HepG2 (cell line): ENCODE data around the gene HAUS2.

ENCODE experiments used
- AKNA ChIP-seq: sonication (generic); formaldehyde crosslinking; IDR thresholded peaks from 2 replicates; pipeline ENCODE4 v1.4.0; 2020; ENCODE audit warnings: missing genetic modification reagents, borderline replicate concordance
- CEBPG ChIP-seq: IDR thresholded peaks from 2 replicates; pipeline ENCODE4 v1.6.1; 2016
- MAFK ChIP-seq, 2 experiments: IDR thresholded peaks in 1 of 2; conservative IDR thresholded peaks in 1 of 2; 2 replicates each; pipeline ENCODE4 v1.6.1; 2011; ENCODE audit warnings: improper control_type of control experiment in 2 of 2, low read length in 2 of 2
- NFIC ChIP-seq: IDR thresholded peaks from 2 replicates; pipeline ENCODE4 v1.6.1; 2012; ENCODE audit warnings: mild to moderate bottlenecking, low read length, inconsistent platforms
- PHF20 ChIP-seq: sonication (generic); formaldehyde crosslinking; IDR thresholded peaks from 2 replicates; pipeline ENCODE4 v1.5.0; 2020; ENCODE audit warnings: mild to moderate bottlenecking, missing genetic modification reagents
- POLR2AphosphoS5 ChIP-seq: IDR thresholded peaks from 2 replicates; pipeline ENCODE4 v1.6.1; 2012; ENCODE audit warnings: low read depth, low read length
- SIN3A ChIP-seq: IDR thresholded peaks from 2 replicates; pipeline ENCODE4 v1.6.1; 2011; ENCODE audit warnings: low read depth, mild to moderate bottlenecking, control low read depth, low read length, borderline replicate concordance
- TCF7L2 ChIP-seq: IDR thresholded peaks from 2 replicates; pipeline ENCODE4 v1.6.1; 2011; ENCODE audit warnings: mild to moderate bottlenecking, low read depth, low read length, moderate library complexity
- ZNF225 ChIP-seq: sonication (generic); formaldehyde crosslinking; IDR thresholded peaks from 2 replicates; pipeline ENCODE4 v1.4.0; 2020; ENCODE audit warnings: mild to moderate bottlenecking, missing genetic modification reagents
- ZNF251 ChIP-seq: sonication (generic); formaldehyde crosslinking; IDR thresholded peaks from 2 replicates; pipeline ENCODE4 v1.9.0; 2021; ENCODE audit warnings: mild to moderate bottlenecking, missing genetic modification reagents
- ZNF775 ChIP-seq: sonication (generic); formaldehyde crosslinking; IDR thresholded peaks from 2 replicates; pipeline ENCODE4 v1.4.0; 2020; ENCODE audit warnings: missing genetic modification reagents, mild to moderate bottlenecking, moderate library complexity, borderline replicate concordance
- TF ChIP-seq, protein P1 (sequence below): sonication (generic); formaldehyde crosslinking; IDR thresholded peaks from 2 replicates; pipeline ENCODE4 v1.5.0; 2020; ENCODE audit warnings: mild to moderate bottlenecking, missing genetic modification reagents, moderate library complexity
- TF ChIP-seq, protein P2 (sequence below): sonication (generic); formaldehyde crosslinking; IDR thresholded peaks from 2 replicates; pipeline ENCODE4 v1.4.0; 2020; ENCODE audit warnings: low read depth, mild to moderate bottlenecking, missing genetic modification reagents

- TF ChIP-seq ZNF251 (CRISPR knock-in tag) (no peak), MAFK (conservative IDR thresholded peaks at IDR 0.05 in 1 of 2, IDR thresholded peaks at IDR 0.05 in 1 of 2; ENCODE audit: low read length in 2 of 2) (no peak), POLR2AphosphoS5 (no peak), PHF20 (no peak), CEBPG (CRISPR knock-in tag) (no peak), TCF7L2 (no peak), SIN3A (no peak), AKNA (CRISPR knock-in tag) (no peak), ZNF225 (no peak), NFIC (no peak), ZNF775 (CRISPR knock-in tag) (no peak)
- TF ChIP-seq, protein P1, sequence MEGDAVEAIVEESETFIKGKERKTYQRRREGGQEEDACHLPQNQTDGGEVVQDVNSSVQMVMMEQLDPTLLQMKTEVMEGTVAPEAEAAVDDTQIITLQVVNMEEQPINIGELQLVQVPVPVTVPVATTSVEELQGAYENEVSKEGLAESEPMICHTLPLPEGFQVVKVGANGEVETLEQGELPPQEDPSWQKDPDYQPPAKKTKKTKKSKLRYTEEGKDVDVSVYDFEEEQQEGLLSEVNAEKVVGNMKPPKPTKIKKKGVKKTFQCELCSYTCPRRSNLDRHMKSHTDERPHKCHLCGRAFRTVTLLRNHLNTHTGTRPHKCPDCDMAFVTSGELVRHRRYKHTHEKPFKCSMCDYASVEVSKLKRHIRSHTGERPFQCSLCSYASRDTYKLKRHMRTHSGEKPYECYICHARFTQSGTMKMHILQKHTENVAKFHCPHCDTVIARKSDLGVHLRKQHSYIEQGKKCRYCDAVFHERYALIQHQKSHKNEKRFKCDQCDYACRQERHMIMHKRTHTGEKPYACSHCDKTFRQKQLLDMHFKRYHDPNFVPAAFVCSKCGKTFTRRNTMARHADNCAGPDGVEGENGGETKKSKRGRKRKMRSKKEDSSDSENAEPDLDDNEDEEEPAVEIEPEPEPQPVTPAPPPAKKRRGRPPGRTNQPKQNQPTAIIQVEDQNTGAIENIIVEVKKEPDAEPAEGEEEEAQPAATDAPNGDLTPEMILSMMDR (CRISPR knock-in tag) = no peak
- TF ChIP-seq, protein P2, sequence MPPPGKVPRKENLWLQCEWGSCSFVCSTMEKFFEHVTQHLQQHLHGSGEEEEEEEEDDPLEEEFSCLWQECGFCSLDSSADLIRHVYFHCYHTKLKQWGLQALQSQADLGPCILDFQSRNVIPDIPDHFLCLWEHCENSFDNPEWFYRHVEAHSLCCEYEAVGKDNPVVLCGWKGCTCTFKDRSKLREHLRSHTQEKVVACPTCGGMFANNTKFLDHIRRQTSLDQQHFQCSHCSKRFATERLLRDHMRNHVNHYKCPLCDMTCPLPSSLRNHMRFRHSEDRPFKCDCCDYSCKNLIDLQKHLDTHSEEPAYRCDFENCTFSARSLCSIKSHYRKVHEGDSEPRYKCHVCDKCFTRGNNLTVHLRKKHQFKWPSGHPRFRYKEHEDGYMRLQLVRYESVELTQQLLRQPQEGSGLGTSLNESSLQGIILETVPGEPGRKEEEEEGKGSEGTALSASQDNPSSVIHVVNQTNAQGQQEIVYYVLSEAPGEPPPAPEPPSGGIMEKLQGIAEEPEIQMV (CRISPR knock-in tag) = no peak
Measured at GRCh38 chr15:42577514-42578031, 28.9 kb downstream of the HAUS2 start.
